ENCODE measurements around the gene SEC24B.
"Not testable (repeated sequence)": the region's sequence is repeated elsewhere in the genome, so short reads cannot be mapped to it uniquely, and the experiment has no call there.

The SEC24B gene

DNA sequence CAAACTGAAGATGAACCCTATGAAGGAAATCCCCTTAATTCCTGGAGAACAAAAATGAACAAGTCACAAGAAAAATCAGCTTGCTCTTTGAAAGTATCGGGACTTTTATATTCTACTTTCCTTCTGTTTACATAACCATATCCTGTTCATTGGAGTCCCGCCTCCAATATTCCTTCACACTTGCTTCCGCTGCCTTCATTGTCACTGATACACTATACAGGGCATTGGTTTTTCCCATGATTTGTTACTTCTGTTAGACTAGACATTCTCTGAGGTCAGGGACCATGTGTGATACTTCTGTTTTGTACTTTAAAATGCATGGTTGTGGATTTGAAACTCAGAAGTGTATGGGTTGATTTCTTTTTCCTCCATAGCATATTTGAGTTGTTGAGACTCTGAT is 145.2 kb downstream of the SEC24B start:
- DNase-seq (ENCODE audit: low read depth), result no peak

GRCh38 chr4:109579997-109580396 is 146.4 kb downstream of the SEC24B start:
- DNase-seq (ENCODE audit: low read depth), result not testable (repeated sequence)

DNA sequence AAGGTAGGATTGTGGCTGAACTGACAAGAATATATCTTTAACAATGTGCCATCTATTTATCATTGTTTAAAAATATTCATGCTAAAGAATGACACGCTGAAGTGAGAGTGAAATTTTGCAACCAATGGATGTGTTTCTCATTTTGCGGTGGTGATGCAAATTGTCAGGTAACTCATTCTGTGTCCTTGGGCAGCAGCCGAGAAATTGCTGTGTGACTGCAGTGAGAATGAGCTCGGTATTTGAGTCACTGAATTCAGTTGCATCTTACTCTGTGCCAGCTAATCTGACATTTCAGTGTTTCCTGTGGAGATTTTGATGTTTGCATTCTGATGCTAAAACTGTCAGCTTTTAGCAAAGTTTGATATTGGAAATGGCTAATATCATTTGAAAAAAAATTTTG is 154.6 kb downstream of the SEC24B start:
- no peak for DNase-seq (ENCODE audit: low read depth)

- no peak for DNase-seq (ENCODE audit: low read depth)
These were observed 155.5 kb downstream of the SEC24B start for GRCh38 chr4:109589119-109589518.

DNA sequence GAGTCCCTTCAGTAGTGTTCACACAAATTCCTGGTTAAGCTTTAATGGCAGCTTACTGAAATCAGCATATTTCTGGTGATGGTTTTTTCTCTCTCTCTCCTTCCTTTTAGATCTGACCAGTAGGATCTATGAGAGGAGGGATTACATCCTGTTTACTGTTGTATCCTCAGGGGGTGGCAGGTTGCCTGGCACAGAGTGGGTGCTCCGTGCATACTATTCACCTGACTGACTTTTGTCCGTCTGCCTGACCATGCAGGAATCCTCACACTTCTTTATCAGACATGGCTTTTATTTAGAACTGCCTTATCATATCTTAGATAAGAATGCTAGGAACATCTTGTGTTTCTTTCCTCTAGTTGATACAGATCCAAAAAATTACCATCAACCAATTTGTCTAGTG is 156.0 kb downstream of the SEC24B start:
- DNase-seq (ENCODE audit: low read depth), result no peak
